Activated T-cell treated with anti-CD3 and anti-CD28 coated beads, Interleukin-2, amount 50 U/mL, for 1 hour (primary cell): ENCODE data around the gene EMX2.
"Not testable (repeated sequence)": the region's sequence is repeated elsewhere in the genome, so short reads cannot be mapped to it uniquely, and the experiment has no call there.

Experiments
- DNase-seq: peaks from one replicate; pipeline ENCODE4 v3.0.0-alpha.2; 2020

Gene EMX2

GRCh38 chr10:117562896-117563737 lies 20.6 kb downstream of the EMX2 start:
- DNase-seq, result no peak

DNA sequence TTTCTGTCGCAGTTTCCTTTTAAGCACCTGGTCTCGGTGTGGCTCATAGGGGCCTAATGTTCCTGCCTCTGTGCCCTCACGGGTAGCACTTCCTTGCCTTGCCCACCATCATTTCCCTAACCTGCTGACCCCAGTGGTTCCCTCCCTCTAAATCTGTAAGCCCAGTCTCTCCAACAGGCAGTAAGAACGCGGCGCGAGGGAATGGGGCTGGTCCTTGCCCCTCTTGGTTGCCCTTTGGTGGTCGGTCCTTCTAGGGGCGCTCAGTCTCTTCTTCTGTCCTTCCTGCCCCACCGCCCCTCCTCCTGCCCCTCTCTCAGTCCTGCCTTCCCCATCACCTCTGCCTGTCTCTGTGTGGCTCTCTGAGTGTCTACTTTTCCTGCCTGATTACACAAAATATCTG lies 21.2 kb downstream of the EMX2 start:
- no peak for DNase-seq

- DNase-seq, result no peak
Measured at GRCh38 chr10:117565068-117565467, 22.5 kb downstream of the EMX2 start.

DNA sequence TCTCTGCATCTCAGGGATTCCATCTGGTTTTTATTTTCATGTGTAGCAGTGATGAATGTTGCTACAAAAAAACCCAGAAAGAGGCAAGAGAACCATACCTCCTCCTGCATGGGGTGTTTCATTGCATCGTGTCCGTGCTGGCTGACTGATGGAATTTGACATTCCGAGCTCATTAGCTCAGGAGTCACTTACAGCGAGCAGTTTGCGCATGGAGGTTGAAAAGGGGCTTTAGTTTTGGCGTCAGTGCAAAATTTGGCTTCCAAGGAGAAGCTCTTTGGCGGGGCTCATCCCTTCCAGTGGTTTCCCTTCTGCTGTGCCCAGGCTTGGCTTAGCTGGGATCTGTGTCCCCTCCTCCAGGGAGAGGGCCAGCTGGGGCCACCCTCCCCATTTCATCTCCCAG lies 25.8 kb downstream of the EMX2 start:
- DNase-seq, result no peak

- DNase-seq, result no peak
Measured at GRCh38 chr10:117569610-117570390, 27.3 kb downstream of the EMX2 start.

GRCh38 chr10:117570880-117571279 lies 28.3 kb downstream of the EMX2 start:
- no peak for DNase-seq

GRCh38 chr10:117574498-117575146 lies 32.1 kb downstream of the EMX2 start:
- DNase-seq, result no peak

DNA sequence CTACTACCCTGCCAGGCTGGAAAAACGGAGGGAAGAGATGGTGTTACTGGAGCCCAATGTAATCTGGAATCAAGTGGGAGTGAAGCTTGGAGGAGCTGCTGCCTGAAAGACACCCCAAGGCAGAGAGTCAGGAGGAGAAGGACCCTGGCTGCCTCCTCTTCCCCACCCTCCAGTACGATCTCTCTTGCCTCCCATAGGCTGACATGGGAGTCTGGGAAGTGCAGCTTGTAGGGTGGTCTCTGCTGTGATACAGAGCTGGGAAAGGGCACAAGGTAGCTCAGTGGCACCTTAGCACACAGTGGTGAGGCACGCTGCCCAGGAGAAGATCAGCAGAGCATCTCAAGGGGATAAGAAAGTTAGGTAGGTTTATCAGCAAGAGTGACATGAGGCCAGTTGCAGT lies 35.9 kb downstream of the EMX2 start:
- DNase-seq, result no peak

DNA sequence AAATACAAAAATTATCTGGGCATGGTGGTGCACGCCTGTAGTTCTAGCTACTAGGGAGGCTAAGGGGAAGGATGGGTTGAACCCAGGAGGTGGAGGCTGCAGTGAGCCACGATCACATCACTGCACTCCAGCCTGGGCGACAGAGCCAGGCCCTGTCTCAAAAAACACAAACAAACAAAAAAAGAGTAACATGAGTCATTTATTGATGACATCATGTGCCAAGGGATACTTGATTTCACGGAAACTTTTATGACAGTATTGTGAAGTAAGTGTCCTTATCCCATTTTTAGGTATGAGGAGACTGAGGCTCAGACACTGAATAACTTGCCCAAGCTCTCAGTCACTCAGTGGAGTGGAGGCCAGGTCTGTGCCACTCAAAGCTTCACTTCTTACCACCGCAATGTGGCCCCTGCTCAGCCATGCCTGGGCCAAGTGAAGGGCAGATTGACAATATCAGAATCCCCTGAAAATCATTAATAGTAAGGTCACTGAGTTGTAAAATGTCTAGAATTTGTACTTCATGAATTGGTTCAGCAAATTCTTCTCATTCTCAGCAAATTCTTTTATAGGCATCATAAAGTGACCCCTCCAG lies 36.5 kb downstream of the EMX2 start:
- no peak for DNase-seq

GRCh38 chr10:117581961-117582360 lies 39.4 kb downstream of the EMX2 start:
- no peak for DNase-seq

- not testable (repeated sequence) for DNase-seq
Measured at GRCh38 chr10:117584831-117585230, 42.3 kb downstream of the EMX2 start.

- no peak for DNase-seq
Measured at GRCh38 chr10:117587036-117587435, 44.5 kb downstream of the EMX2 start.

DNA sequence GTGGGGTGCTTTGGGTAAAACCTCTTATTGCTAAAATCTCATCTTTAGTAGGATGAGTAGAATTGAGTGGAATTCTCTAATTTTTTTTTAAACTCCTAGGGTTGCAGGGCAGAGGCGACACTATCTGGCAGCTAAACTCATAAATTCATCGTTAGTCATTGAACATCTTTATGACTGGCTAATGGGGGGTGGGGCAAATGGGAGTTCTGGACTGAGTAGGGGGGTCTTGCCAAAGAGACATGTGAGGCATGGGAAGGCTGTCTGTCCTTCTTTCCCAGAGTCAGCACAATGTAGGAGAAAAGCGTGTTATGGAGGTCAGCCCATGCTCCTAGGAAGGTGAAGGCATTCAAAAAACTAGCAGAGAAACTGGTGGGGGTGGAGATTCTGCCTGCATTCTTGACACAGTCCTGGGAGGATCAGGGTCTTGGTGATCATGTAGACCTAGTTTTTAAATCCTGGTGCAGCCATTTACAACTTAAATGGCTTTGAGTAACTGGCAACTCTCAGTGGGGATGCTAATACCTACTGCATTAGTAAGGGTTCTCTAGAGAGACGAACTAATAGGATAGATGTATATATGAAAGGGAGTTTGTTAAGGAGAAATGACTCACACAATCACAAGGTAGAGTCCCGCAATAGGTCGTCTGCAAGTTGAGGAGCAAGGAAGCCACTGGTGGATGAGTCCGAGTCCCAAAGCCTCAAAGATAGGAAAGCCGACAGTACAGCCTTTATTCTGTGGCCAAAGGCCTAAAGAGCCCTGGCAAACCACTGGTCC lies 47.7 kb downstream of the EMX2 start:
- no peak for DNase-seq

DNA sequence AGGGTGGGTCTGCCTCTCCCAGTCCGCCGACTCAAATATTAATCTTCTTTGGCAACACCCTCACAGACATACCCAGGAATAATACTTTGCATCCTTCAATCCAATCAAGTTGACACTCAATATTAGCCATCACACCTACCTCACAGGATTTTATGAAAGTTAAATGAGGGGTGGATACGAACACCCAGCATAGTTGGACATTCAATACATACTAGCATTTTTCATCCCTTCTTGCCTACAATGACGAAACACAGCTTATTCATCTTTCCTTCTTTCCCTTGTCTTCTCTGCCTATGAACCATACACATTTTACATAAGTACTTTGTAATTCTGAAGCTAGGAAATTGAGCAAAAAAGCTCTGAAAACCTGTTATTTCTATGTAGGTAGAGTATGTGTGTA lies 48.5 kb downstream of the EMX2 start:
- no peak for DNase-seq

DNA sequence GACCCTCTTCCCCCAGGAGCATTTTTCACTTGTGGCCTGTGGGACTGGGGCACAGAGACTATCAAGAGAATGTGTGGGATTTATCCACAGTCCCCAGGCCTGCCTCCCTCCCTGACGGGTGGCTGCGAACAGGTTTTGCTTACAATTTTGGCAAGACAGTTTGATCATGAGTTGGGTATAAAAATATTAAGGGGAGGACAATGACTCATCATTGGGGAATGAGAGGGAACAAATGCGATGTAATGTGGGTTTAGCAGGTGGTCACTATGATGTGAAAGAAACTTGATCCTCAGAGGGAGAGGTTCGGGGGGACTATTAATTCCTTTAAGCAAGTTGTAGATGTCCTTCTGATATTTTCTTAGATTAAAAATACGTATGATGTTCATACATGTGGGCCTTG lies 52.2 kb downstream of the EMX2 start:
- DNase-seq, result no peak

DNA sequence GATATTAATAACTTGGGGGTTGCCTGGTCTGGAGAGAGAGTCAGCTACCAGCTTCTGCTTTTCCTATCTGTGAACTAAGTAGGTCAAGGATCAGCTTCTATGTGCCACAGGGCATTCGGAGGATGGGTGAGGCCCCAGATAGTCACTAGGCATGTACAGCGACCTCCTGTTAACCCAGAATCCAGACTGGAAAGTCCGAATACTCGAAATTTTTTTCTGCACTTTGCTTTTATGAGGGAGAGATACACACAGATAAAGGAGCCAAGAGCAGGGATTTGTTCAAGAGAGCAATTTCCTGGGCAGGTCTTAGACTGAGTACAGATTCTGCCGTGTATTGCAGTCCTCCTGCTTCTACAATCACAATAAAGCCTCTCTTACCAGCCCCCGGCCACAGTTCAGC lies 54.2 kb downstream of the EMX2 start:
- DNase-seq, result no peak

DNA sequence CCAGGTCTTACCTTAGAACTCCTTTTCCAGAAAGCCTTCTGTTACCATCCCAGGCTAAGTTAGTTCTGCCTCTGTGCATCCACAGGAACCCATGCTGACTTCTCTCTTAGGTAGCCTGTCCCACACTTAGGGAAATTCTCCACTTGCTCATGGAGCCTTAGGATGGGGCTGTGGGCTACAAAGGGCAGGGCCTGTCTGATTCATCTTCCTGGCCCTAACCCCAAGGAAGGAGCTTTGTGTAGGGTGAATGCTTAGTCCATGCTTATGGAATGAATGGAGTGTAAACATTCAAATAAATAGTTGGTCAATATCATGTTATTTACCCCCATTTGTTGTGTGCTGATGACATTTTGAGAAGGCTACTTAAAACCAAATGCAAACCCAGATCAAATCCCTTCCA lies 54.7 kb downstream of the EMX2 start:
- no peak for DNase-seq
